Fibroblast of mammary gland (primary cell): ENCODE measurements around the gene RMND5B.

Experiments
- DNase-seq: peaks from one replicate; pipeline ENCODE4 v3.0.0-alpha.2; 2010; ENCODE audit warnings: low read depth
- H3K4me3 ChIP-seq: 2 replicates; pipeline ENCODE4 v1.5.1; 2011; ENCODE audit warnings: low read depth, mild to moderate bottlenecking, low read length, moderate library complexity; ENCODE audit not compliant: control insufficient read depth
- TF ChIP-seq, protein P1 (sequence below): conservative IDR thresholded peaks from 2 replicates; pipeline ENCODE4 v1.5.1; 2011; ENCODE audit warnings: low read depth, low read length, inconsistent platforms; ENCODE audit not compliant: control insufficient read depth, insufficient read depth

The RMND5B gene

DNA sequence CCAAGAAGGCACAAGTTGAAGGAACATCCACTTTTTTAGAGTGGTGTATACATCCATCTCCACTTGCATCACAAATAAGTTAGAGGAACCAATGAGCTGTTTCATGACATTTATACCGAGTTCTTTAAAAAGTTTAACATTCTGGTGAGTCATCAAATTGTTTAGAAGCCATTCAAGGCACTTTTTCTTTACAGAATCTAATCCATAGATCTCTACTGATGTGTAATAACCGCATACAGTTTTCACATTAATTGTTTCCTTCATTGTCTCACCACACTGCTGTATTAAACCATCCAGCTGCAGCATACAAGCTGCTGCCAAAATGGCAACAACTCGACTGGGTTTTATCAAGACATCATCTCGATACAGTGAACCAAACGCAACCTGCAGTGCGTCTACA, 55.6 kb downstream of the RMND5B start:
- no peak for DNase-seq
- TF ChIP-seq, protein P1, sequence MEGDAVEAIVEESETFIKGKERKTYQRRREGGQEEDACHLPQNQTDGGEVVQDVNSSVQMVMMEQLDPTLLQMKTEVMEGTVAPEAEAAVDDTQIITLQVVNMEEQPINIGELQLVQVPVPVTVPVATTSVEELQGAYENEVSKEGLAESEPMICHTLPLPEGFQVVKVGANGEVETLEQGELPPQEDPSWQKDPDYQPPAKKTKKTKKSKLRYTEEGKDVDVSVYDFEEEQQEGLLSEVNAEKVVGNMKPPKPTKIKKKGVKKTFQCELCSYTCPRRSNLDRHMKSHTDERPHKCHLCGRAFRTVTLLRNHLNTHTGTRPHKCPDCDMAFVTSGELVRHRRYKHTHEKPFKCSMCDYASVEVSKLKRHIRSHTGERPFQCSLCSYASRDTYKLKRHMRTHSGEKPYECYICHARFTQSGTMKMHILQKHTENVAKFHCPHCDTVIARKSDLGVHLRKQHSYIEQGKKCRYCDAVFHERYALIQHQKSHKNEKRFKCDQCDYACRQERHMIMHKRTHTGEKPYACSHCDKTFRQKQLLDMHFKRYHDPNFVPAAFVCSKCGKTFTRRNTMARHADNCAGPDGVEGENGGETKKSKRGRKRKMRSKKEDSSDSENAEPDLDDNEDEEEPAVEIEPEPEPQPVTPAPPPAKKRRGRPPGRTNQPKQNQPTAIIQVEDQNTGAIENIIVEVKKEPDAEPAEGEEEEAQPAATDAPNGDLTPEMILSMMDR = no peak
- H3K4me3 ChIP-seq = no peak overlapping the region

GRCh38 chr5:178187014-178187413, 56.2 kb downstream of the RMND5B start, which contains the start of gene GMCL2:
Gene GMCL2 (minus strand): TSS chr5:178187371. CDS start chr5:178187299, 72 bp downstream.
- H3K4me3 ChIP-seq = no peak within 1 kb of the TSS
- TF ChIP-seq, protein P1 = no peak
- DNase-seq = no peak

DNA sequence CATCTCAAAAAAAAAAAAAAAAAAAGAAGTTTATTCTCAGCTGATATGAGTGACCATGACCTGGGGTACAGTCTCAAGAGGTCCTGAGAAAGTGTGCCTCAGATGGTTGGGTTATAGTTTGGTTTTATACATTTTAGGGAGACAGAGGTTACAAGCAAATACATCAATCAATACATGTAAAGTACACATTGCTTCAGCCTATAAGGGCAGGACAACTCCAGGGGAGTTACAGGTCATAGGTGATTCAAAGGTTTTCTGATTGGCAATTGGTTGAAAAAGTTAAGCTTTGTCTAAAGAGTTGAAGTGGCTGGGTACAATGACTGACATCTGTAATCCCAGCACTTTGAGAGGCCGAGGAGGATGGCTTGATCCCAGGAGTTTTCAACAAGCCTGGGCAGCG, 58.6 kb downstream of the RMND5B start:
- DNase-seq = no peak

DNA sequence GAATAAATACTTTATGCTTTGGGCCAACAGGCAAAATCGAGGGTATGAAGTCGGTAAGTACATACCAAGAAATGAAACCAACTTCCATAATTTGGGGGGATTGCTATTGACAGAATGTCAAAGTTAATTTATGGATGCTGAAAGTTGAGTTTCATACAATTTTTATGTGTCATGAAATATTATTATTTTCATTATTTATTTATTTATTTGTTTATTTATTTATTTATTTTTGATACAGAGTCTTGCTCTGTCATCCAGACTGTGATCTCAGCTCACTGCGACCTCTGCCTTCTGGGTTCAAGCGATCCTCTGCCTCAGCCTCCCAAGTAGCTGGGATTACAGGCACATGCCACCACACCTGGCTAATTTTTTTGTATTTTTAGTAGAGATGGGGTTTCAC, 60.8 kb downstream of the RMND5B start:
- DNase-seq = no peak
- TF ChIP-seq, protein P1 = no peak
- H3K4me3 ChIP-seq = no peak overlapping the region

More for the DNA sequence above, 58.6 kb downstream of the RMND5B start:
- no peak overlapping the region for H3K4me3 ChIP-seq
- TF ChIP-seq, protein P1 = no peak

GRCh38 chr5:178192244-178192643, 61.4 kb downstream of the RMND5B start:
- H3K4me3 ChIP-seq = no peak overlapping the region
- TF ChIP-seq, protein P1 = no peak
- peak; percentile 51 for DNase-seq

GRCh38 chr5:178192787-178193186, 62.0 kb downstream of the RMND5B start:
- no peak overlapping the region for H3K4me3 ChIP-seq
- DNase-seq = no peak
- TF ChIP-seq, protein P1 = no peak

GRCh38 chr5:178193251-178193809, 62.5 kb downstream of the RMND5B start:
- H3K4me3 ChIP-seq = no peak overlapping the region
- TF ChIP-seq, protein P1 = no peak
- no peak for DNase-seq
